CD4-positive, CD25-positive, alpha-beta regulatory T cell (primary cell): ENCODE measurements around the gene TTC39B. TPM values are rescaled to one million over a fixed set of nuclear protein-coding genes. Genes with fewer than 3 reads are reported as not detected.

Experiments used
- ATAC-seq, 2 donors: fragments of 150-1000 bp; cut with Tn5 transposase; one replicate each; pipeline ENCODE4 v1.10.0; 2021; ENCODE audit warnings: low read depth in 2 of 2, moderate number of reproducible peaks in 2 of 2, moderate library complexity in 1 of 2
- DNase-seq, 3 donors: peaks; one replicate each; pipeline versions ENCODE4 v3.0.0 to v3.0.0-alpha.2; 2012 to 2022; ENCODE audit warnings: mixed read lengths in 1 of 3
- H3K27ac ChIP-seq: one replicate; pipeline ENCODE4 v1.7.0; 2013; ENCODE audit warnings: mild to moderate bottlenecking, low read length; ENCODE audit not compliant: insufficient read depth, poor library complexity, severe bottlenecking
- H3K27me3 ChIP-seq: one replicate; pipeline ENCODE4 v1.7.0; 2013; ENCODE audit warnings: low read length; ENCODE audit not compliant: control insufficient read depth, insufficient read depth
- H3K36me3 ChIP-seq: one replicate; pipeline ENCODE4 v1.7.0; 2013; ENCODE audit warnings: mild to moderate bottlenecking, low read length, moderate library complexity; ENCODE audit not compliant: control insufficient read depth, insufficient read depth
- H3K4me1 ChIP-seq: 2 replicates; pipeline ENCODE4 v1.7.0; 2013; ENCODE audit warnings: mild to moderate bottlenecking, low read length; ENCODE audit not compliant: insufficient read depth, control insufficient read depth, poor library complexity, severe bottlenecking
- H3K4me3 ChIP-seq: one replicate; pipeline ENCODE4 v1.7.0; 2013; ENCODE audit warnings: low read depth, mild to moderate bottlenecking, low read length, moderate library complexity
- H3K9me3 ChIP-seq, 2 experiments: 1 replicate in 1 of 2; 2 replicates in 1 of 2; pipeline ENCODE4 v1.7.0; 2013; ENCODE audit warnings: low read length in 2 of 2, mild to moderate bottlenecking in 1 of 2, moderate library complexity in 1 of 2; ENCODE audit not compliant: control insufficient read depth in 2 of 2
- H3K27ac Mint-ChIP-seq, 3 donors: one replicate each; pipeline ENCODE4 v1.8.0; 2020 to 2022; ENCODE audit warnings: mild to moderate bottlenecking in 3 of 3, mixed read lengths in 3 of 3, moderate library complexity in 2 of 3
- H3K27me3 Mint-ChIP-seq: one replicate; pipeline ENCODE4 v1.8.0; 2022; ENCODE audit warnings: mild to moderate bottlenecking, mixed read lengths
- H3K36me3 Mint-ChIP-seq: one replicate; pipeline ENCODE4 v1.8.0; 2020; ENCODE audit warnings: mixed read lengths
- H3K4me1 Mint-ChIP-seq, 4 donors: one replicate each; pipeline ENCODE4 v1.8.0; 2020 to 2022; ENCODE audit warnings: mixed read lengths in 4 of 4, mild to moderate bottlenecking in 1 of 4
- H3K4me3 Mint-ChIP-seq, 4 donors: one replicate each; pipeline ENCODE4 v1.8.0; 2020 to 2022; ENCODE audit warnings: mild to moderate bottlenecking in 4 of 4, mixed read lengths in 4 of 4, moderate library complexity in 3 of 4
- H3K9me3 Mint-ChIP-seq, 7 donors: one replicate each; pipeline ENCODE4 v1.8.0; 2020 to 2022; ENCODE audit warnings: mixed read lengths in 7 of 7, mild to moderate bottlenecking in 3 of 7, moderate library complexity in 2 of 7
- polyA plus RNA-seq, 4 donors: library from polyadenylated mRNA; unstranded; fragments of 300-500 nt; fragmentation: Illumina TruSeq; gene quantifications; one replicate each; pipeline ENCODE4 v1.2.3, GENCODE V29; 2021
- total RNA-seq: library from RNA; stranded (reverse); gene quantifications from one replicate; pipeline ENCODE4 v1.2.3, GENCODE V29; 2022

The TTC39B gene
- total and polyA plus RNA-seq, 5 donors from 2014 or later: 4.0 to 42.7 (median 8.8) TPM

DNA sequence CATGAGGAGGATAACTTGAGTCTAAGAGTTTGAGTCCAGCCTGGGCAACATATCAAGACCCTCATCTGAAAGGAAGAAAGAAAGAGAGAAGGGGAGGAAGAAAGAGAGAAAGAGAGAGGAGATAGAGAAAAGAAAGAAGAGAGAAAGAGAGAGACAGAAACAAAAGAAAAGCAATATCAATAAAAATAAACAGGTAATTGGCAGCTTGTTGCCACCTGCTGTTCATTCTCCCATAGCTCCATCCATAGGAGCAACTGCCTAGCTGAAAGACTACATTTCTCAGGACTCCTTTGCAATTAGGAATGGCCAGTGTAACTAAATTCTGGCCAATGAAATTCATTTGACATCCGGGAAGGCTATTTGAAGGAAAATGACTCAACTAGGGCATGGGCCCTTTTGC lies 4.6 kb upstream of the TTC39B start:
- Histone ChIP-seq H3K4me1 (peaks cover 14% of the 10 kb centered on the region), H3K4me3 (no peak overlapping the region), H3K27me3 (no peaks in the 10 kb centered on the region), H3K9me3 (no peaks in the 10 kb centered on the region), H3K36me3 (no peaks in the 10 kb centered on the region), H3K27ac (no peak overlapping the region)
- Mint-ChIP-seq H3K36me3 (no peaks in the 10 kb centered on the region), H3K4me1 (peaks cover 21 to 41% (median 28%) of the 10 kb centered on the region in 4 donors), H3K27me3 (no peaks in the 10 kb centered on the region), H3K9me3 (peaks cover 0 to 6% (median 0%) of the 10 kb centered on the region in 7 donors), H3K4me3 (no peak overlapping the region), H3K27ac (peak overlapping the region in 2 of 3 donors; percentile 12 to 91)
- no peak for ATAC-seq
- DNase-seq: no peak

GRCh38 chr9:15310107-15310850 lies 3.3 kb upstream of the TTC39B start:
- no peaks in the 10 kb centered on the region for H3K27me3 ChIP-seq
- H3K4me3 ChIP-seq: peak overlapping the region; percentile 60
- Mint-ChIP-seq H3K27me3 (no peaks in the 10 kb centered on the region), H3K9me3 (peaks cover 0 to 6% (median 0%) of the 10 kb centered on the region in 7 donors), H3K4me3 (peak overlapping the region; percentile 61 to 72 (median 67)), H3K36me3 (no peaks in the 10 kb centered on the region), H3K27ac (peak overlapping the region; percentile 71 to 95 (median 89)), H3K4me1 (peaks cover 30 to 50% (median 36%) of the 10 kb centered on the region in 4 donors)
- H3K4me1 ChIP-seq: peaks cover 25% of the 10 kb centered on the region
- ATAC-seq (peak; percentile 87), DNase-seq (peak in 2 of 3 donors; percentile 60 to 91)
- peak overlapping the region; percentile 31 for H3K27ac ChIP-seq
- H3K9me3 ChIP-seq: no peaks in the 10 kb centered on the region
- no peaks in the 10 kb centered on the region for H3K36me3 ChIP-seq

DNA sequence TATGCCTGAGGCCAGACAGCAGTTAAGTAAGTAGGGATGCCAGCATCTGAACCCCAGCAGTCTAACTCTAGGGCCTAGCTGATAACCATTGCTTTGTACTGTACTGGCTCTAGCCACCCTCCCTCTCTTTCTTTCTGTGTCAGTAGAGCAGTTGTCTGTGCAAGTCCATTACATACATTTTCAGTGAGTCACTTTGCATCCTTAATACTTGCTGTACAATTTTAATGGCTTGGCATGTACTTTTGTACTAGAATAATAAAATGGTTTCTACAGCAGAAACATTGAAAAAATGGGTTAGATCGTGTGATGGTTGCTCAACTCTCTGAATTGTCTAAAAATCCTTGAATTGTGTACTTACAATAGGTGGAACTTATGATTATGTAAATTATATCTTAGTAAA lies 1.5 kb upstream of the TTC39B start:
- peak overlapping the region; percentile 96 to 99 (median 99) for H3K4me3 Mint-ChIP-seq

GRCh38 chr9:15307523-15307841 lies 466 bp upstream of the TTC39B start:
- Histone ChIP-seq H3K4me1 (peaks cover 36% of the 10 kb centered on the region), H3K4me3 (peak overlapping the region; percentile 84), H3K36me3 (no peaks in the 10 kb centered on the region), H3K9me3 (no peaks in the 10 kb centered on the region), H3K27ac (peak overlapping the region; percentile 78), H3K27me3 (no peaks in the 10 kb centered on the region)
- H3K9me3 Mint-ChIP-seq: no peaks in the 10 kb centered on the region
- ATAC-seq (no peak), DNase-seq (no peak)
- peak overlapping the region; percentile 90 to 95 (median 93) for H3K27ac Mint-ChIP-seq
- H3K36me3 Mint-ChIP-seq: no peaks in the 10 kb centered on the region
- no peaks in the 10 kb centered on the region for H3K27me3 Mint-ChIP-seq
- H3K4me3 Mint-ChIP-seq: peak overlapping the region; percentile 96 to 99 (median 99)
- H3K4me1 Mint-ChIP-seq: peaks cover 33 to 63% (median 47%) of the 10 kb centered on the region in 4 donors

More for the DNA sequence above, 1.5 kb upstream of the TTC39B start:
- Histone ChIP-seq H3K27me3 (no peaks in the 10 kb centered on the region), H3K36me3 (no peaks in the 10 kb centered on the region), H3K4me1 (peaks cover 36% of the 10 kb centered on the region), H3K4me3 (no peak overlapping the region), H3K9me3 (no peaks in the 10 kb centered on the region), H3K27ac (peak overlapping the region; percentile 24)
- peaks cover 36 to 63% (median 47%) of the 10 kb centered on the region in 4 donors for H3K4me1 Mint-ChIP-seq
- ATAC-seq (no peak), DNase-seq (no peak)
- H3K27me3 Mint-ChIP-seq: no peaks in the 10 kb centered on the region
- no peaks in the 10 kb centered on the region for H3K36me3 Mint-ChIP-seq
- H3K27ac Mint-ChIP-seq: peak overlapping the region; percentile 40 to 95 (median 70)
- peaks cover 0 to 3% (median 0%) of the 10 kb centered on the region in 7 donors for H3K9me3 Mint-ChIP-seq

GRCh38 chr9:15306068-15306756 lies 804 bp downstream of the TTC39B start:
- peak overlapping the region; percentile 95 to 96 (median 95) for H3K27ac Mint-ChIP-seq
- H3K36me3 Mint-ChIP-seq: no peaks in the 10 kb centered on the region
- Histone ChIP-seq H3K9me3 (no peaks in the 10 kb centered on the region), H3K4me3 (peak overlapping the region; percentile 84), H3K4me1 (peaks cover 37% of the 10 kb centered on the region), H3K27ac (peak overlapping the region; percentile 78), H3K27me3 (no peaks in the 10 kb centered on the region), H3K36me3 (no peaks in the 10 kb centered on the region)
- peaks cover 33 to 59% (median 46%) of the 10 kb centered on the region in 4 donors for H3K4me1 Mint-ChIP-seq
- DNase-seq (peak; percentile 26 to 55 (median 48)), ATAC-seq (peak; percentile 27)
- H3K27me3 Mint-ChIP-seq: no peaks in the 10 kb centered on the region
- H3K4me3 Mint-ChIP-seq: peak overlapping the region; percentile 94 to 99 (median 98)
- no peaks in the 10 kb centered on the region for H3K9me3 Mint-ChIP-seq

DNA sequence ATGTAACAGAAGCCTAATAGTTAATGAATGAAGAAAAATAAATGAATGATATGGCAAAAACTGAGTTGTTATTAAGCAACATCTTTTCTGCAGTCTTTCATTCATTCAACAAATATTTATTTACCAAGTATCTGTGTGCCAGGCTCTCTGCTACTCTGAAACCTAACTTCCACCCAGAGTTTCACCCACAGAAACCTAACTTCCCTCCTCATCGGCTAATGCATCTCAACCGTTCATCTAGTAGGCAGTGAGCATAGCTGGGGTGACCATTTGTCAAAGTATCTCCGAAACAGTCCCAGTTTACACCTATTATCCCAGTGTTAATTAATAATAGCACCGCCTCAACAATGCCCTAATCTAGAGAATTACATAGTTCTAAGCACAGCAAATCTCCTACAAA lies 1.5 kb downstream of the TTC39B start:
- Mint-ChIP-seq H3K9me3 (no peaks in the 10 kb centered on the region), H3K27me3 (no peaks in the 10 kb centered on the region), H3K4me3 (peak overlapping the region; percentile 94 to 99 (median 98)), H3K4me1 (peaks cover 34 to 61% (median 47%) of the 10 kb centered on the region in 4 donors), H3K27ac (peak overlapping the region; percentile 95 to 96 (median 95)), H3K36me3 (no peaks in the 10 kb centered on the region)
- Histone ChIP-seq H3K4me3 (peak overlapping the region; percentile 84), H3K27ac (peak overlapping the region; percentile 78), H3K36me3 (no peaks in the 10 kb centered on the region), H3K9me3 (no peaks in the 10 kb centered on the region), H3K4me1 (peaks cover 40% of the 10 kb centered on the region), H3K27me3 (no peaks in the 10 kb centered on the region)
- DNase-seq (peak in 1 of 3 donors; percentile 30), ATAC-seq (no peak)

DNA sequence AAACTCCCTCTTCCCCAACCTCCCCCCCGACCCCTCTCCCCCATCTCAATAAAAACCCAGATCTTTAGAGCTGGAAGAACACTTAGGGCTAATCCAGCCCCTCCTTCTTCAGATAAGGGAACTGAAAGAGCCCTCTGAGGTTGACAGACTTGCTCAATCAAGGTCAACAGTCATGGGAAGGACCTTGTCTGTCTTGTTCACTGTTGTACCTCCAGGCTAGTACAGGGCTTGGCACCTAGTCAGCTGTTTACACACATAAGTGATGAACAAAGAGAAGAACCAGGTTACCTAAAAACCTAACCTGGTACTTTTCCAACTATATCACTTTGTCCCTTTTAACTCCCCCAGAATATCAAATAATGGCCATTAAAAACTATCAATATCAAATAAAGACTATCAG lies 2.4 kb downstream of the TTC39B start:
- peaks cover 44% of the 10 kb centered on the region for H3K4me1 ChIP-seq
- no peaks in the 10 kb centered on the region for H3K9me3 Mint-ChIP-seq
- no peaks in the 10 kb centered on the region for H3K36me3 ChIP-seq
- no peak for DNase-seq
- H3K27ac Mint-ChIP-seq: peak overlapping the region in 1 of 3 donors; percentile 26
- no peaks in the 10 kb centered on the region for H3K27me3 ChIP-seq
- H3K4me3 Mint-ChIP-seq: peak overlapping the region; percentile 94 to 99 (median 98)
- H3K9me3 ChIP-seq: no peaks in the 10 kb centered on the region
- no peak for ATAC-seq
- H3K4me3 ChIP-seq: peak overlapping the region; percentile 84
- H3K4me1 Mint-ChIP-seq: peaks cover 38 to 61% (median 48%) of the 10 kb centered on the region in 4 donors
- no peaks in the 10 kb centered on the region for H3K36me3 Mint-ChIP-seq
- no peaks in the 10 kb centered on the region for H3K27me3 Mint-ChIP-seq
- H3K27ac ChIP-seq: no peak overlapping the region
